Kidney capillary endothelial cell (primary cell): Measurements from ENCODE around the gene PRRT4.
A peak's percentile ranks its signal among the peaks of the same experiment; 100 is the strongest.

ENCODE experiments used
- DNase-seq: peaks from one replicate; pipeline ENCODE4 v3.0.0-alpha.2; 2018; ENCODE audit warnings: low spot score

PRRT4 gene

DNA sequence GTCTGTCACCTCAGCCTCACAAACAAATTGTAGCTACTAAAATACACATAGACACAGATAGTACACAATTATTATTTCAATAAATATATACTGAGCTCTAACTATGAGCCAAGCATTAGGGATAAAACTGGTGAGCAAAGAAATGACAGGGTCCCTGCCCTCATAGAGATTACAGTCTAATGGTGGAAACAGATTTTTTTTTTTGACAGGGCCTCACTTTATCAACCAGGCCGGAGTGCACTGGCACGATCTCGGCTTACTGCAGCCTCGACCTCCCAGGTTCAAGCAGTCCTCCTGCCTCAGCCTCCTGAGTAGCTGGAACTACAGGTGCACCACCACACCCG is 17.1 kb downstream of the PRRT4 start:
- DNase-seq = no peak

- DNase-seq = peak; percentile 87
Observed at GRCh38 chr7:128343554-128344430, 17.7 kb downstream of the PRRT4 start, which contains the start of gene RBM28. TSS of gene RBM28 (minus strand) at chr7:128343908. CDS start at chr7:128343793, 115 bp downstream.

DNA sequence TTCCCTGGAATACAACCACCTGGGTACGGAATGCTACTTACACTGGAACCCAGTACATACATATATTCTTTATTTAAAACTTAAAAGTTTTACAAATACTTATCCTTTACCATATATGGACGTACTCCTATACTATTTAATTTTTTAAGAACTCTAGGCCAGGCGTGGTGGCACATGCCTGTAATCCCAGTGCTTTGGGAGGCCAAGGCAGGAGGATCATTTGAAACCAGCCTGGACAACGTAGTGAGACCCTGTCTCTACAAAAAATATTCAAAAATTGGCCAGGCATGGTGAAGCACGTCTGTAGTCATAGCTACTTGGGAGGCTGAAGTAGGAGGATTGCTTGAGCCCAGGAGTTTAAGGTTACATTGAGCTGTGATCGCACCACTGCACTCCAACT is 19.8 kb downstream of the PRRT4 start:
- DNase-seq = no peak

DNA sequence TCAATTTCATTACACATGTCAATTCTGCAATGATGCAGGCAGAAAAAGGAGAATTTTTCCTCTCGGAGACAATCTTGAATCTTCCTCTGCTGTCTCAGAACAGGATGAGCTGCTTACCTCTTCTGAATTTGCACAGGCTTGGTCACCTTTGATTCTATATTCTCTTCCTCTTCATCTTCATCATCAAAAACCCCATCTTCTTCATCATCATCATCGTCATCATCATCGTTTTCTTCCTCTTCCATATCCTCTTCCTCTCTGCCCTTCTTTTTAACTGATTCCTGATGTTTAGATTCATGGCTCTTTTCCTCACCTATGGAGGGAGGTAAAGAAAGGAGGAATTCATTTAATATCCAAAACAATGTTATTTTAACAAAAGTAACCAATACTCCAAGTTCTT is 25.8 kb downstream of the PRRT4 start:
- no peak for DNase-seq

DNA sequence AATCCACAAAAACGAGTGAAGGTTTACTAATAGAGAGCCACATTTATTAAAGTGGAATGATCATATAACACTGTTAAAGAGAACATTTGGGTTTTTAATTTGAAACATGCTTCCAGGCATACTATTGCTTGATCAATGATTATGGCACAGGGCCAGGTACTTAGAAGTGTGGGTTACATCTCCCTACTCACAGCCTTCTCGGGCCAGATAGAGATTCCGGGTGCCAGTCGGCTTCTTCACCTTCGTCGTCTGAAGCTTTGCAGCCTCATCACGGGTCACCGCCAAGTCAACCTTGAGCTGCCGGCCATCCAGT is 37.2 kb downstream of the PRRT4 start:
- DNase-seq = no peak

GRCh38 chr7:128323459-128324367 is 37.8 kb downstream of the PRRT4 start:
- no peak for DNase-seq

DNA sequence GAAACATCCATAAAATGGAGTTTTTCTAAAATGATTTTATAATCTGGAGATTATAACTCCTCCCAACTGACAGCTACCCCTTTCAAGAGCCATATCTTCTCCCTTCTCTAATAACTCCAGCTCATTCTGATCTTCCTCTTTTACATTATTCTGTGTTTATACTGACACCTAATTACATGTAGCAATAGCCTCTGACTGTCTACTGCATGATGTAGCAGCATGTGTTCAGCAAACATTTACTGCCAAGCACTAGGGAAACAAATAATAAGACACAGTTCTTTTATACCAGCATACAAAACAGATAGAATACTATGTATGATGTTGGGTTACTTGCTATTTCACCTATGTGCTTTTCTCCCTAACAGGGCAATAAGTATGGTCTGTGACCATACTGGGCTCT is 38.5 kb downstream of the PRRT4 start:
- no peak for DNase-seq

- peak; percentile 29 for DNase-seq
Observed at GRCh38 chr7:128322040-128322643, 39.3 kb downstream of the PRRT4 start.

- no peak for DNase-seq
Observed at GRCh38 chr7:128321044-128321422, 40.5 kb downstream of the PRRT4 start.

DNA sequence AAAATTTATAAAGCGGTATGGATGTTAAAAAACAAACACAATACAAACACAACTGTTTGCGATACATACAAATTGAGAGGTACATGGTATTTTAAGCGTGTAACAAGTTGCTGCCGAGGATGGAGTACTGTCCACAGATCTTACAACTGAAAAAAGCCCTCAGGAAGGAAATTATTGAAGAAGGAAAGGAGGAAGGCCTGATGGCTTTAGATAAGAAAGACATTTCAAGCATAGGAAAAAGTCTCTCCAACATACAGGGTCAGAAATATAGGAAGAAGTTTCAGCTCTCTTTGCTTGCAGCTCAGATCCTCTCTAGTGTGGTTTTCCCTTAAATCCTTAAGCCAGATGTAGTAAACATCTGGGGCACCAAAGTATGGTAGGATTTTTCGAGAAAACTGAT is 42.8 kb downstream of the PRRT4 start:
- no peak for DNase-seq

GRCh38 chr7:128311013-128311412 is 50.5 kb downstream of the PRRT4 start:
- no peak for DNase-seq

- DNase-seq = no peak
Observed at GRCh38 chr7:128310499-128310898, 51.0 kb downstream of the PRRT4 start.

- no peak for DNase-seq
Observed at GRCh38 chr7:128309976-128310375, 51.5 kb downstream of the PRRT4 start.

DNA sequence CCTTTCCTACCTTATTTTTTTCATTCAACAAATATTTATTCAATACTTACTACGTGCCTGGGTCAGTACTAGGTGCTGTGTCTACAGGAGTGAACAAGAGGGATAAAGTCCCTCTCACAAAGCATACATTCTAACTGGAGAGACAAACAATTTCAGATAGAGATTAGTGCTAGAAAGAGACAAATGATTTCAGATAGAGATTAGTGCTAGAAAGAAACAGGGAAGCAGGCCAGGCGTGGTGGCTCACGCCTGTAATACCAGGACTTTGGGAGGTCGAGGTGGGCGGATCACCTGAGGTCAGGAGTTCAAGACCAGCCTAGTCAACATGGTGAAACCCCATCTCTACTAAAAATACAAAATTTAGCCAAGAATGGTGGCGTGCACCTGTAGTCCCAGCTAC is 52.4 kb downstream of the PRRT4 start:
- DNase-seq = no peak

DNA sequence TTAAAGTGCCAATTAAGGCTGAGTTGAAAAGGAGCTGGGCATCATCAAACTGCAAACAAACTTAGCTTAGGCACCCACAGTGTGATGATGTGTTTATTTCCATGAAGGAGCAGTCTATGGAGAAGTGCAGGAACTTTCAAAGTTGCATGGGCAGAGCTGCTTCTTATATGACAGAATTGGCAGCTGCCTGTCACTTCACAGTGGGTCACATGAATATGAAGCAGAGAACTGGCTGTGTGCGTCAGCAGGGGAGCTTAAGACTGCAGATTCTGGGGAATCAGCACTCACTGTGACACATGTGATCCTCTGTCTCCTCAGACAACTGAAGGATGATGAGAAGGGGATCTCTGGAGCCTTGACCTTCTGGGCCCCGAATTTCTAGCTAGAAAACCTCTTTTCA is 54.4 kb downstream of the PRRT4 start:
- no peak for DNase-seq

GRCh38 chr7:128304212-128304611 is 57.3 kb downstream of the PRRT4 start:
- no peak for DNase-seq

- no peak for DNase-seq
Observed at GRCh38 chr7:128303643-128304042, 57.8 kb downstream of the PRRT4 start.

DNA sequence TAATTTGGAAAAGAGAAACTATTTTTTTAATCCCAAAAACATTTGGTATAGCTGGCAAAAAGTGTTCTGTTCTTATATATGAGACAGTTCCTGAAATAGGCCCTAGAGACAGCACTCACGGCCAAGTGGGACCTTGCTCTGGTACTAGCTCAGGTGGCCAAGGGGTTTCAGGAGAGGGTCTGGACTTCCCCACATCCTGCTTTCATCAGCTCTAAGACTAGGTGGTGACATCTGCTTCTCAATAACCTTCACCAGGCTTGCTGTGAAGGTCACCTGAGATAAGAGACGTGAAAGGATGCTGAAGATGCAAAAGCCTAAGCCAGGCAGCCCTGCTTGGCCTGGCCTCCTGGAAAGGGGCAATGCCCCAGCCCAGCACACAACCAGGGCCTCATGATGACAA is 58.4 kb downstream of the PRRT4 start:
- no peak for DNase-seq

GRCh38 chr7:128302139-128302538 is 59.4 kb downstream of the PRRT4 start:
- no peak for DNase-seq
